ENCODE measurements around the gene AGFG2.

- TF ChIP-seq CTCF (conservative IDR thresholded peaks at IDR 0.05; ENCODE audit: low read depth, low read length) (no peak), EZH2 (IDR thresholded peaks at IDR 0.05; ENCODE audit: borderline replicate concordance, low read depth, low read length, poor library complexity, severe bottlenecking) (no peak)
Measured at GRCh38 chr7:100544967-100545359, 6.0 kb downstream of the AGFG2 start.

All from A673 (cell line).